GM15510 (cell line): ENCODE measurements around the gene ASB15.

Experiments
- POLR2A ChIP-seq: IDR thresholded peaks from 3 replicates; pipeline ENCODE4 v1.6.1; 2011; ENCODE audit warnings: borderline replicate concordance; ENCODE audit not compliant: insufficient read length; ENCODE audit errors: extremely low read depth

ASB15 gene

GRCh38 chr7:123662755-123663154, 61.1 kb downstream of the ASB15 start:
- TF ChIP-seq POLR2A = no peak

DNA sequence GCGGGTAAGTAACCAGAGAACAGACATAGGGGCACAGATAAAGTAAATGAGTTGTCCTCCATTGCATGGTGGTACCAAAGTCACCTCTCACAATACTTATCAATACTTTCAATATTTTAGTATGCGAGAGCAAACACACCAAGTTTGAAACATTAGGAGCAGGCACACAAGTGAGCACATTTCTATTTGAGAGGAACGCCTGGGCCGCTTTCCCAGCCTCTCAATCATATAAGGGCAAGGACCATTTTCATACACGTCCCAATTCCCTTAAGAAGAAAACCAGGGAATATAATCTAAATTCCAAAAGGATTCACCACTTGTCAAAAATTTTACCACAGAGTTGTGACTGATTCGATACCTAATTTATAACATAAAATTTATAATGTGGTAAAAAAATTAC, 61.6 kb downstream of the ASB15 start:
- no peak for TF ChIP-seq POLR2A

- no peak for TF ChIP-seq POLR2A
Measured at GRCh38 chr7:123665157-123665556, 63.5 kb downstream of the ASB15 start.

GRCh38 chr7:123665896-123666295, 64.3 kb downstream of the ASB15 start:
- no peak for TF ChIP-seq POLR2A

DNA sequence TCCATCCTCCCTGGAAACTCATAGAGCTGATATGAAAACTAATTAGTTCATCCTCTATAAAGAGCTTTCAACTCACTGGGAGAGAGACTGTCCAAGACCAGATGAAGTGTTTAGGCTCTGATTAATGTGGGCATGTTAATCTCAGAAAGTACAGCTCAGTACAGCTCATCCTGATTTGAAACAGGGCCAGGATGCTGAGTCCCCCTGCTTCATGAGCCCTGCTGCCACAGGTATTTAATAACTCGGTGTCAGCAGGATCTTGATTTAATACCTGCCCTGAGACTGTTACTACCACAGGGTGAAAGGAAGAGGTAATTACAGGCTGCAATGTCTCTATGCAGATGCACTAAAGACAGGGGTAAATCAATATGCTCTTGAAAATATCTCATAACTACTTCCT, 64.9 kb downstream of the ASB15 start:
- TF ChIP-seq POLR2A = no peak

DNA sequence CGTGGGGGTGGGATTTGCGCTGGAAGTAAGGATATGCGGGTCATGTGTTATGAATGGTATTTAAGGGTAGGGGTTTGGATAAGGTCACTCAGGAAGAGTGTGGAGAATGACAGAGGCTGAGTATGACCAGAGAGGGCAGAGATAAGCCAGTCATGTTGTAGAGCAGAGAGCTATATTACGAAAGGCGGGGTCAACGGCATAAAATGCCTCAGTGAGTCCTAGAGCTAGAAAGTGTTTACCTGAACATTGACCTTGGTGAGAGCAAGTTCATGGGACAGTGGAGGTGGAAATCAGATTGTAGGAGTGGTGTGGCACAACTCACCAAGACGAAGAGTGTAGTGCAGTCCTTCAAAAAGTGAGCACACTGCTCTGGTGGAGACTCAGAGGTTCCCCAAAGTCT, 67.9 kb downstream of the ASB15 start:
- no peak for TF ChIP-seq POLR2A

DNA sequence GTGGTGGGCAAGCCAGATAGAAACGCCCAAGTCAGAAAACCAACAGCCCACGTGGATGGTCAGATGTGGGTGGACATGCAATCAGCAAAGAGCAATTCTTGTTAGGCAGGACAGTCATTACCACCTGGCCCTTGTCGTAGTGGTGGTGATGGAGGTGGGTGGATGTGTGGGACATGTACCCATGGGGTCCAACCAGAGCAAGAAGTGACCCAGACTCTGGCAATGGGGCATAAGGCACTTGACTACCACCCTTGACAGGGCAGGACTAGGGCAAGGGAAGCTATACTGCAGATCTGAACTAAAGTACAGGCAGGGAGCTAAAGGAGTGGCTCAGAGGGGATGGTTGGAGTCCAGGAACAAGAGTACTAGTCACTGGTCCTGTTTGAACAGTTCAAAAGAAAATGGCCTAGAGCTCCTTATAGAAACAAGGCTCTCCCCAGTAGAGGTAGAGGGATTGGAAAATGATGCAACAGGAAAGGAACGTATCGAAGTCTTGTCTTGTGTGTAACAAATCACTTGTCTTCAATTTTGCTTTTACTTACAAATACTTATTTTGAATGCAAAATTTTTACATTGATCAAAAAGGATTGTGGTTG, 71.6 kb downstream of the ASB15 start:
- TF ChIP-seq POLR2A = no peak

- TF ChIP-seq POLR2A = no peak
Measured at GRCh38 chr7:123673752-123674398, 72.3 kb downstream of the ASB15 start.

DNA sequence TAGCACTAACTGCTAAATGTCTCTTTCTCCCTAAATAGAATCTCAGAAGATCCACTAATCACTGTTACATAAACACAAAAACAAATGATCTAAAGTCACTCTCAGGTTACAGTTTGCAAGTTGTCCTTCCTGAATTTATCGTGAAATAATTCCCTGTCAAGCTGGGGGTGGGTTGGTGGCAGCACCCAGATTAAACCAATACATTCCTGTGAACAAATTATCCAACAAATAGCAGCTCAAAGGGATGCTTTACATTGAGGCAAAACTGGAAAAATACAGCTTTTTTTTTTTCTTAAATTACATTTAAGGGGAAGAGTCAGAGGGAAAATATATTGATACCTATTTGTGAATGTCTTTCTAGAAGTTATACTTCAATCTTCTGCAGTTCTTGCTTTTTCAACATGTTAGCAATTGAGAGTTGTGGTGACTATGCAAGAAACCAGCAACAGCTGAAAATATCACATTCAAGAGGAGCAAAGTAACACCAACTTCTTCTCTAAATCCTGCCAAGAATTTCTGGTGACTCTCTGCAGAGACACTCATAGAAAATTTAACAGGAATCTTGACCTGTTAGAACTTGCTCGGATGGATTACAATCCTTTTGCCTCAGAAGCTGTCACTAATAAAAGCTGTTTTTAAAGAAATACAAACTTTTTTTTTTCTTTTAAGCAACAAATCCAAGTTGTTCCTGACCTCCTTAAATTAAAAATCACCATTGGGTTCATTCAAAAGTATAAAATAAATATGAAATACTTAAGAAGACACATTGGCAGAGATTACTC, 73.0 kb downstream of the ASB15 start:
- TF ChIP-seq POLR2A = no peak

- no peak for TF ChIP-seq POLR2A
Measured at GRCh38 chr7:123675181-123675473, 73.5 kb downstream of the ASB15 start.

- TF ChIP-seq POLR2A = no peak
Measured at GRCh38 chr7:123677061-123677715, 75.6 kb downstream of the ASB15 start.

DNA sequence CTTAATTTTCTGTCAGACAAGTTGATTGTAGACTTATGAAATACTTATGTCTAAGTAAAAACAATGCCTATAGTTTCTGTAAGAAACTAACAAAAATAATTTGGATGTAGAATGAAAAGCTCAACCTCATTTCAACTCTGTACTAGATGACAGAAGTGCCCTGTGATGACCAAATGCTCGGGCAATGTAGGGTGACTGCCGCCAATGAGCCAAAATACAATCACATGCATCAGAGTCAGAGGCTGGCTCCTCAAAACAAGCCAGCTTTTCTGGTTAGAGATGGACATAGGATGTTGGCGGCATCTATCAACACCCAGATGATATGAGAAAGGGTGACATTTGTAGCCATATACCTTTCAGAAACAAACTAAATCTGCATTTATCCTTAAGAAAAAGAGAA, 78.0 kb downstream of the ASB15 start:
- no peak for TF ChIP-seq POLR2A

- TF ChIP-seq POLR2A = no peak
Measured at GRCh38 chr7:123680580-123680979, 79.0 kb downstream of the ASB15 start.

DNA sequence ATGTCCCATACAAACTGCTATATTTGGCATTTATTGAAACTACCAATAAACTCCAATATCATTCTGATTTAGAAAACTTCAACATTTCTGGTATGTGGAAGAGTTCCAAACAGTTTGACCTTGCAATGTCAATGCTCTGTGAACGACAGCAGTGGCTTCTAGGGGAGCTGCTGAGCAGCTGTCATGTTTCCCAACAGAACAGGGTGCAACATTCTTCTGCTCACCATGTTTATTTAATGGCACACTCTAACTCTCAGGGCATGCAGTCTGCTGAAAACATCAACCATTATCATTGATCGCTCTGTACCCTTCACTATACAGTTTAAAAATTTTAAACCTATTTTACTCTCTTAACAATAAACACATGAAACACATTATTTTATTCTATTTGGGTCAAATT, 79.9 kb downstream of the ASB15 start:
- no peak for TF ChIP-seq POLR2A

GRCh38 chr7:123682690-123683089, 81.1 kb downstream of the ASB15 start:
- no peak for TF ChIP-seq POLR2A

GRCh38 chr7:123687161-123687560, 85.5 kb downstream of the ASB15 start:
- no peak for TF ChIP-seq POLR2A

DNA sequence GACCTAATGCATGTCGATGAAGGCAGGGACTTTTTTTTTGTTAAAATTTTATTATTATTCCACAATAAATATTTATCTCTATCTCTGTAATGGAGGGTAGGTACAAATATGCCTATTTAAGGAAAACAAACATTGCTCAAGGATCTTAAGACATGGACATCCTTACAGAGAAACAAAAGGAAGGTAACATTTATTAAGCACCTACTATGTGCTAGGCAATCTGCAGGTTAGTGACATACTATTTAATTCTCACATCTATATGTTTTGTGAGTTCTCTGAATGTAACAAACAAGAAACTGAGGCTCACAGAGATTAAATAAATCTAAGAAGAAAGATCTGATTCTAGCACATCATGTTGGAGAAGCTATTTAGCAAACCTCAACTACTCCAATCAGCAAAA, 86.1 kb downstream of the ASB15 start:
- TF ChIP-seq POLR2A = no peak
